HUES48 (cell line): ENCODE data around the gene DNAJC2.
"Not testable (repeated sequence)": the region's sequence is repeated elsewhere in the genome, so short reads cannot be mapped to it uniquely, and the experiment has no call there.

Experiments used
- H3K27ac ChIP-seq: one replicate; pipeline ENCODE4 v1.7.0; 2013; ENCODE audit warnings: low read depth, low read length, inconsistent platforms
- H3K27me3 ChIP-seq: 2 replicates; pipeline ENCODE4 v1.6.1; 2013; ENCODE audit warnings: mild to moderate bottlenecking, low read length; ENCODE audit not compliant: control insufficient read depth, insufficient read depth
- H3K36me3 ChIP-seq: 2 replicates; pipeline ENCODE4 v1.6.1; 2013; ENCODE audit warnings: low read length; ENCODE audit not compliant: control insufficient read depth, insufficient read depth
- H3K4me1 ChIP-seq: 2 replicates; pipeline ENCODE4 v1.6.1; 2013; ENCODE audit warnings: mild to moderate bottlenecking, low read length; ENCODE audit not compliant: control insufficient read depth, insufficient read depth
- H3K4me3 ChIP-seq: 2 replicates; pipeline ENCODE4 v1.5.1; 2013; ENCODE audit warnings: mild to moderate bottlenecking, low read depth, low read length
- H3K9ac ChIP-seq: 2 replicates; pipeline ENCODE4 v1.6.1; 2013; ENCODE audit warnings: mild to moderate bottlenecking, low read depth, low read length, moderate library complexity
- H3K9me3 ChIP-seq: 2 replicates; pipeline ENCODE4 v1.6.1; 2013; ENCODE audit warnings: low read length; ENCODE audit not compliant: control insufficient read depth, insufficient read depth

DNAJC2 gene

GRCh38 chr7:103293526-103293925 lies 51.0 kb downstream of the DNAJC2 start:
- no peaks in the 10 kb centered on the region for H3K9me3 ChIP-seq
- peaks cover 2% of the 10 kb centered on the region; the same call in 1 of the 2 replicates for H3K36me3 ChIP-seq
- no peak overlapping the region for H3K4me3 ChIP-seq
- H3K27ac ChIP-seq, result no peak overlapping the region
- peaks cover 7% of the 10 kb centered on the region; the same call in 1 of the 2 replicates for H3K4me1 ChIP-seq
- no peak overlapping the region for H3K9ac ChIP-seq
- H3K27me3 ChIP-seq, result no peaks in the 10 kb centered on the region

- Histone ChIP-seq H3K4me3 (no peak overlapping the region), H3K27ac (no peak overlapping the region), H3K9me3 (no peaks in the 10 kb centered on the region), H3K36me3 (no peaks in the 10 kb centered on the region), H3K9ac (no peak overlapping the region), H3K27me3 (no peaks in the 10 kb centered on the region), H3K4me1 (peaks cover 4% of the 10 kb centered on the region; the same call in 1 of the 2 replicates)
Measured at GRCh38 chr7:103292122-103292521, 52.4 kb downstream of the DNAJC2 start.

- H3K27ac ChIP-seq, result not testable (repeated sequence)
Measured at GRCh38 chr7:103282802-103283427, 61.7 kb downstream of the DNAJC2 start.

GRCh38 chr7:103280803-103281155 lies 63.8 kb downstream of the DNAJC2 start:
- H3K9ac ChIP-seq, H3K36me3 ChIP-seq, H3K27ac ChIP-seq, H3K4me1 ChIP-seq, H3K9me3 ChIP-seq: not testable (repeated sequence)
- Histone ChIP-seq H3K27me3 (peaks cover 30% of the 10 kb centered on the region), H3K4me3 (peak overlapping the region; percentile 69)

More at GRCh38 chr7:103282802-103283427, 61.7 kb downstream of the DNAJC2 start:
- not testable (repeated sequence) for H3K4me1 ChIP-seq, H3K9me3 ChIP-seq, H3K4me3 ChIP-seq, H3K36me3 ChIP-seq, H3K9ac ChIP-seq
- peaks cover 30% of the 10 kb centered on the region for H3K27me3 ChIP-seq

- H3K27me3 ChIP-seq, result peaks cover 30% of the 10 kb centered on the region
- not testable (repeated sequence) for H3K9me3 ChIP-seq, H3K4me1 ChIP-seq, H3K36me3 ChIP-seq, H3K9ac ChIP-seq, H3K27ac ChIP-seq
- H3K4me3 ChIP-seq, result peak overlapping the region; percentile 69
Measured at GRCh38 chr7:103279963-103280802, 64.4 kb downstream of the DNAJC2 start.

- not testable (repeated sequence) for H3K27ac ChIP-seq, H3K9ac ChIP-seq, H3K4me1 ChIP-seq, H3K36me3 ChIP-seq, H3K9me3 ChIP-seq
- H3K4me3 ChIP-seq, result peak overlapping the region; percentile 69
- peaks cover 30% of the 10 kb centered on the region for H3K27me3 ChIP-seq
Measured at GRCh38 chr7:103279636-103279962, 65.0 kb downstream of the DNAJC2 start.

- not testable (repeated sequence) for H3K4me3 ChIP-seq, H3K36me3 ChIP-seq, H3K27ac ChIP-seq, H3K4me1 ChIP-seq, H3K9ac ChIP-seq, H3K9me3 ChIP-seq
- peaks cover 30% of the 10 kb centered on the region for H3K27me3 ChIP-seq
Measured at GRCh38 chr7:103278195-103278594, 66.4 kb downstream of the DNAJC2 start.

- not testable (repeated sequence) for H3K9me3 ChIP-seq, H3K36me3 ChIP-seq, H3K4me3 ChIP-seq, H3K9ac ChIP-seq, H3K27ac ChIP-seq, H3K4me1 ChIP-seq
- peaks cover 13% of the 10 kb centered on the region for H3K27me3 ChIP-seq
Measured at GRCh38 chr7:103274867-103275266, 69.7 kb downstream of the DNAJC2 start.

- not testable (repeated sequence) for H3K9ac ChIP-seq, H3K36me3 ChIP-seq, H3K9me3 ChIP-seq, H3K4me3 ChIP-seq, H3K27me3 ChIP-seq, H3K4me1 ChIP-seq, H3K27ac ChIP-seq
Measured at GRCh38 chr7:103273374-103273773, 71.2 kb downstream of the DNAJC2 start.

- not testable (repeated sequence) for H3K27me3 ChIP-seq, H3K4me1 ChIP-seq, H3K36me3 ChIP-seq, H3K9ac ChIP-seq, H3K27ac ChIP-seq, H3K9me3 ChIP-seq, H3K4me3 ChIP-seq
Measured at GRCh38 chr7:103266229-103266628, 78.3 kb downstream of the DNAJC2 start.

- H3K9ac ChIP-seq, H3K36me3 ChIP-seq, H3K27me3 ChIP-seq, H3K9me3 ChIP-seq, H3K4me1 ChIP-seq, H3K27ac ChIP-seq, H3K4me3 ChIP-seq: not testable (repeated sequence)
Measured at GRCh38 chr7:103264054-103264453, 80.5 kb downstream of the DNAJC2 start.
